ENCODE measurements around the gene ADRM1. TPM values are rescaled to one million over a fixed set of nuclear protein-coding genes. Genes with fewer than 3 reads are reported as not detected.

Gene ADRM1
- total and polyA plus RNA-seq, 7 donors: 61.3 to 130 (median 102) TPM

DNA sequence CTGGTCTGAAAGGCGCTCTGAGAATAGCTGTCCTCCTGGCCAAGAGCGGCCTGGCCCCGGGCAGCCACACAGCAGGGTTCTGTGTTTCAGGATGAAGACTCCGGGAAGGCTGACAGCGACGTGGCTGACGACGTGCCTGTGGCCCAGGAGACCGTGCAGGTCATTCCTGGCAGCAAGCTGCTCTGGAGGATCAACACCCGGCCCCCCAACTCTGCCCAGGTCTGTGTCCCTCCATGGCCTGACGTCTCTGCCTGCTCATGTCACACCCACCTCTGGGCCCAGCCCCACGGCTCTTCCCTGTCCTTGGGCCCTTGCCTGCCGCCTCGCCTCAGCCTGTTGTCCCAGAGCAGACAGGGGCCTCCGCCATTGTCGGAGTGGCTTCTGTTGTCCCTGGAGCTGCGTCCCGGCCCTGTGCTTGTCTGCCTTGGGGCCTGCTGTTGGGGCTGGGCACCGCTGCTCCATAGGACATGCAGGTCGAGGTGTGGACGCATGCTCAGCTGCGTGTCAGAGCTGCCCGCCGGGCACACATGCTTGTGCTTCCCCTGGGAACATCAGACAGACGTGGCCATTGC is 16.2 kb upstream of the ADRM1 start:
- Histone ChIP-seq H3K9me3 (no peaks in the 10 kb centered on the region), H3K4me3 (no peak overlapping the region), H3K4me1 (no peaks in the 10 kb centered on the region), H3K27ac (no peak overlapping the region), H3K27me3 (no peaks in the 10 kb centered on the region), H3K36me3 (peaks cover 6 to 90% (median 44%) of the 10 kb centered on the region in 4 donors)
- DNase-seq: no peak
- 91 to 94% methylated on average over 25 of the region's 25 CpGs for WGBS, 2 donors
- TF ChIP-seq POLR2AphosphoS5 (IDR thresholded peaks at IDR 0.05) (no peak), EP300 (IDR thresholded peaks at IDR 0.05) (no peak), POLR2A (IDR thresholded peaks at IDR 0.05) (no peak)
- TF ChIP-seq, protein P1, sequence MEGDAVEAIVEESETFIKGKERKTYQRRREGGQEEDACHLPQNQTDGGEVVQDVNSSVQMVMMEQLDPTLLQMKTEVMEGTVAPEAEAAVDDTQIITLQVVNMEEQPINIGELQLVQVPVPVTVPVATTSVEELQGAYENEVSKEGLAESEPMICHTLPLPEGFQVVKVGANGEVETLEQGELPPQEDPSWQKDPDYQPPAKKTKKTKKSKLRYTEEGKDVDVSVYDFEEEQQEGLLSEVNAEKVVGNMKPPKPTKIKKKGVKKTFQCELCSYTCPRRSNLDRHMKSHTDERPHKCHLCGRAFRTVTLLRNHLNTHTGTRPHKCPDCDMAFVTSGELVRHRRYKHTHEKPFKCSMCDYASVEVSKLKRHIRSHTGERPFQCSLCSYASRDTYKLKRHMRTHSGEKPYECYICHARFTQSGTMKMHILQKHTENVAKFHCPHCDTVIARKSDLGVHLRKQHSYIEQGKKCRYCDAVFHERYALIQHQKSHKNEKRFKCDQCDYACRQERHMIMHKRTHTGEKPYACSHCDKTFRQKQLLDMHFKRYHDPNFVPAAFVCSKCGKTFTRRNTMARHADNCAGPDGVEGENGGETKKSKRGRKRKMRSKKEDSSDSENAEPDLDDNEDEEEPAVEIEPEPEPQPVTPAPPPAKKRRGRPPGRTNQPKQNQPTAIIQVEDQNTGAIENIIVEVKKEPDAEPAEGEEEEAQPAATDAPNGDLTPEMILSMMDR (IDR thresholded peaks at IDR 0.05): no peak
- intact Hi-C loops (cut with DNase I): no loop called here

DNA sequence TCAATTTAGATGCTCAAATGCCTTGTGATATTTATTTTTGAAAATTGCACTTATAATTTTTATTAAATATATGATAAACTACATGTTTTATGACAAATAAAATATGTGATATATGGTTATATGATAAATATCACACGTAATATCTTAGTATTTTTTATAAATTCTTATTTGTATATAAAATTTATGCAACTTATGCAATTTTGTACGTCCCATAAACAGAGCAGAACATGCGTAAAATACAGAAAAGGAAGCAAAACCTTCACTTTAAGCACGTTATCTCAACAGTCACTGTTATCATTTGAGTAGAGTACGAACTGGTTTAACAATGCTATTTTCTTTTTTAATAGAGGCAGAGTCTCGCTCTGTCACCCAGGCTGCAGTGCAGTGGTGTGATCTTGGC is 15.7 kb upstream of the ADRM1 start:
- DNase-seq: no peak
- no peaks in the 10 kb centered on the region for H3K27me3 ChIP-seq
- 87 to 91% methylated on average over 6 of the region's 6 CpGs for WGBS, 2 donors
- no peaks in the 10 kb centered on the region for H3K4me1 ChIP-seq
- no peaks in the 10 kb centered on the region for H3K9me3 ChIP-seq
- intact Hi-C loops (cut with DNase I): no loop called here
- TF ChIP-seq, protein P1 (IDR thresholded peaks at IDR 0.05): no peak
- TF ChIP-seq POLR2A (IDR thresholded peaks at IDR 0.05): no peak
- no peak for TF ChIP-seq EP300 (IDR thresholded peaks at IDR 0.05)
- no peak for TF ChIP-seq POLR2AphosphoS5 (IDR thresholded peaks at IDR 0.05)
- no peak overlapping the region for H3K27ac ChIP-seq
- no peak overlapping the region for H3K4me3 ChIP-seq
- H3K36me3 ChIP-seq: peaks cover 6 to 90% (median 44%) of the 10 kb centered on the region in 4 donors

DNA sequence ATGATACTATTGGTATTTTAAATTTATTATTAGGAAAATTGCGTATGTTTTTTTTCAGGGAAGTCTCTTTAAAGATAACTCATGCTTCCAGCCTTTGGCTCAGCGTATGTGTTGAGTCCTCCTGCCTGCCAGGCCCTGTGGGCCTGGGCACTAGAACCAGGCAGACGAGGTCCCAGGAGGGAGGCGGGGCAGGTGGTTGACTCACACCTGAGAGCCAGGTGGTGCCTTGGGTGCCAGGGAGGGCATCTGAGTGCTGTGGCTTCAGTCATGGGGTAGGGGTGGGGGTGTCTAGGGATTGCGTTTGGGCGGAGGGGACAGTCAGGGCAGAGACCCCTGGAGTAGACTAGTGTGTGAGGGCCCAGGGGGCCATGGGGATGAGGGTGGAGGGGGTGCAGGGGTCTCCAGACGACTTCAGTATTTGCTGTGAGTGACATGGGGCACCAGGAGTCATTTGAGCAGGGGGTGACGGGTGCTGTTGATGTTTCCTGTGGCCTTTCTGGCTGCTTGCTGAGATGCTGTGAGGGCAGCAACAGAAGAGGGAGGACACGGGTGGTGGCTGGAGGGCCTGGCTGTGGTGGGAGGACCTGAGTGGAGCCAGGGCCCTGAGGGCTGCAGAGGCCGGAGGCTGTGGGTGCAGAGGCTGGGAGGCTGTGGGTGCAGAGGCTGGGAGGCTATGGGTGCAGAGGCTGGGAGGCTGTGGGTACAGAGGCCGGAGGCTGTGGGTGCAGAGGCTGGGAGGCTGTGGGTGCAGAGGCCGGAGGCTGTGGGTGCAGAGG is 14.8 kb upstream of the ADRM1 start:
- WGBS, 2 donors: 91 to 94% methylated on average over 12 of the region's 12 CpGs
- TF ChIP-seq, protein P1 (IDR thresholded peaks at IDR 0.05): no peak
- TF ChIP-seq EP300 (IDR thresholded peaks at IDR 0.05) (no peak), POLR2AphosphoS5 (IDR thresholded peaks at IDR 0.05) (no peak), POLR2A (IDR thresholded peaks at IDR 0.05) (no peak)
- Histone ChIP-seq H3K27me3 (no peaks in the 10 kb centered on the region), H3K9me3 (no peaks in the 10 kb centered on the region), H3K4me1 (no peaks in the 10 kb centered on the region), H3K4me3 (no peak overlapping the region), H3K36me3 (peaks cover 6 to 88% (median 43%) of the 10 kb centered on the region in 4 donors), H3K27ac (no peak overlapping the region)
- no peak for DNase-seq
- intact Hi-C loops (cut with DNase I): no loop called here

DNA sequence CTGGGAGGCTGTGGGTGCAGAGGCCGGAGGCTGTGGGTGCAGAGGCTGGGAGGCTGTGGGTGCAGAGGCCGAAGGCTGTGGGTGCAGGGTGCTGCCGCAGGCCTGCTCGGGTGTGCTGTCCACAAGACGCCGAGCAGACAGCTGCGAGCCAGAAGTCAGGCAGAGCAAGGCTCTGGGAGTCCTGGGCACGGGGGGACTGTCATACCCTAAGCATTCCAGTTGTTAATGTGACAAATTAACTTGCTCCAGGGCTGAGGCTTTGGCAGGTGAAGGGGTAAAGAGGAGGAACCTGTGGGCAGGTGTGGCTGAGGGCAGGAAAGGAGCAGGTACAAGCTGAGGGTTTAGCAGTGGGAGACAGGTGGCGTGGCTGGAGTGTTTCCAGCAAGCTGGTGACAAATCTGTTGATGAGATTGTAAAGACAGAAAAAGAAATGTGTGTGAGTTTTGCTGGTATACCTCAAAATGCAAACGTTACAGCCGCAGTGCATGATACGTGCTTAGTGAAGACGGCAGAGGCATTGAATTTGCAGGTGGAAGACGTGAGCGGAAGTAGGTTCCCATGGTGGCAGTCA is 14.2 kb upstream of the ADRM1 start:
- no peak for DNase-seq
- Histone ChIP-seq H3K27ac (no peak overlapping the region), H3K9me3 (no peaks in the 10 kb centered on the region), H3K4me3 (no peak overlapping the region), H3K4me1 (no peaks in the 10 kb centered on the region), H3K27me3 (no peaks in the 10 kb centered on the region), H3K36me3 (peaks cover 6 to 88% (median 43%) of the 10 kb centered on the region in 4 donors)
- intact Hi-C loops (cut with DNase I): no loop called here
- 86 to 94% methylated on average over 15 of the region's 15 CpGs for WGBS, 2 donors
- TF ChIP-seq POLR2AphosphoS5 (IDR thresholded peaks at IDR 0.05): no peak
- no peak for TF ChIP-seq POLR2A (IDR thresholded peaks at IDR 0.05)
- no peak for TF ChIP-seq EP300 (IDR thresholded peaks at IDR 0.05)
- TF ChIP-seq, protein P1 (IDR thresholded peaks at IDR 0.05): no peak

All from sigmoid colon (tissue), 7 donors.